HG03064 (cell line): Measurements from ENCODE around the gene TMEM222.

Experiments
- ATAC-seq: cut with Tn5 transposase; IDR thresholded peaks from one replicate; pipeline ENCODE4 v1.9.1; 2021; ENCODE audit warnings: low read depth; ENCODE audit not compliant: unreplicated experiment

TMEM222 gene

GRCh38 chr1:27357281-27358037 is 35.5 kb downstream of the TMEM222 start:
- ATAC-seq: no peak

- no peak for ATAC-seq
Observed at GRCh38 chr1:27358038-27358927, 36.3 kb downstream of the TMEM222 start.

DNA sequence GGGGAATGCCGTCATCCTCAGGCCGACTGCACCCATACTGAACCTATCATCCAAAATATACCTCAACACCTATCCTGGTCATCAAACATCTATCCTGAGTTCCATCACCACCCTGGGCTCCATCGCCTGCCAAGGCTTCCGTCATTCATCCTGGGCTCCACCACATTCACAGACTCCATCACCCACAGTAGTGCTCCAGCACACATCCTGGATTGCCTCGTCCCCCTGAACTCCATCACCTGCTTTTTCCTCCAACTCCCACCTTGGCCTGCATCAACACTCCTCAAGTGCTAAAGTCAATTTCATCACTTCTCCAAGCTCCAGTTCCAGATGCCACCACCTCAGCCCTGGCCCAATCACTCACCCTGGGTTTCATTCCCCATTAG is 37.0 kb downstream of the TMEM222 start:
- no peak for ATAC-seq

- no peak for ATAC-seq
Observed at GRCh38 chr1:27359822-27360158, 37.8 kb downstream of the TMEM222 start.

GRCh38 chr1:27360159-27361043 is 38.4 kb downstream of the TMEM222 start:
- ATAC-seq: no peak

- no peak for ATAC-seq
Observed at GRCh38 chr1:27361044-27361402, 39.1 kb downstream of the TMEM222 start.

- no peak for ATAC-seq
Observed at GRCh38 chr1:27361553-27361952, 39.6 kb downstream of the TMEM222 start.

DNA sequence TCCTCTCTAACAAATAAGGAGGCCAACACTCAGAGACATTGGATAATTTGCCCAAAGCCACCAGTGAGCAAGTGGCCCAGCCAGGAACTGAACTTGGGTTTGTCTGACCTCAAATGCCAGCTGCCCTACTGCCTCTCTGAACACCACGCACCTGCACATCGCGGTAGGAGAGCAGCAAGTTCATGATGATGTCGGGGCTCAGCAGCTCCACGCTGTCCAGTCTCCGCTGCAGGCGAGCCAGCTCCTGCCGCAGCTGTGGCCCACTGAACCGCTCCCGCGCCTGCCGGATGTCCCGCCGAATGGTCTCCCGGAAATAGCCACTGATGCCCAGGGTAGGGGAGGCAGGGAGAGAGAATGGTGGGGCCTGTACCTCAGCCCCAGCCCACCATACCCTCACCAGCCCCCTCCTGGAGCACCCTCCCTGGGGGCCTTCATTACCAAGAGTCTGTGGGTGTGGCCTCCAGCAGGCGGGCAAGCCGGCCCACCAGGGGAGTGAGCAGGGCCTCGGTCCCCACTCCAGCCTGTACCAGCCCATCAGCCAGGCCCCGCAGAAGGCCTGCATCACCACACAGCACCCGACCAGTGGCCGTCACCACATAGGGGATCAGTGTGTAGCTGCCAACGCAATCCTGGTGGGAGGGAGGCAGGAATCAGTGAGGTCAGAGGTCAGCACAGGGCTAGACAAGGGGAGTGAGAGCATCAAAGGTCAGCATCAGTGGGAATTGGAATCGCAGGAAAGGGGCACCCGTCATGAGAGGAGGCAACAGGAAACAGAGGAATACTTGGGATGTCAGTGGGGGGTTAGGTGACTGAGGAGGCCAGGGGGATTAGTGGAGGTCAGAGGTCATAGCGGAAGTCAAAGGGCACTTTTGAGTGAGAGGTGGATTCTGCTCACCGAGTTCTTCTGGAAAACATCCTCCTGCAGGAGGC is 42.1 kb downstream of the TMEM222 start:
- ATAC-seq: no peak

- ATAC-seq: no peak
Observed at GRCh38 chr1:27364696-27365371, 42.9 kb downstream of the TMEM222 start.

GRCh38 chr1:27365372-27366112 is 43.6 kb downstream of the TMEM222 start:
- ATAC-seq: no peak

DNA sequence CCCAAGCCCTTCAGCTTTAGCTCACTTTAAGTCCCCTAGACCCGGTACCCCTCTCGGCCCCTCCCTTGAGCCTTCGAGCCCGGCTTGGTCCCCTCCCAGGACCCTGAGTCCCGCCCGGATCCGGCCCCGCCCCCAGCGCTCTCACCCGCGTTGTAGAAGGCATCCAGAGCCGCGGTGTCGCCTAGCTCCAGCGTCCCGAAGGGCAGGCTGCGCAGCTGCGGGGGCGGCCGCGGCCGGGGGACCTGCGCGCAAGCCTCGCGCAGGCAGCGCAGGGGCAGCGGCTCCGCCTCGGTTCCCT is 44.1 kb downstream of the TMEM222 start:
- no peak for ATAC-seq

GRCh38 chr1:27366411-27367159 is 44.6 kb downstream of the TMEM222 start, which contains the start of gene MAP3K6:
MAP3K6 (minus strand) TSS chr1:27366961; CDS start chr1:27366597, 364 bp downstream.
- no peak for ATAC-seq

GRCh38 chr1:27367160-27367650 is 45.2 kb downstream of the TMEM222 start:
- no peak for ATAC-seq

DNA sequence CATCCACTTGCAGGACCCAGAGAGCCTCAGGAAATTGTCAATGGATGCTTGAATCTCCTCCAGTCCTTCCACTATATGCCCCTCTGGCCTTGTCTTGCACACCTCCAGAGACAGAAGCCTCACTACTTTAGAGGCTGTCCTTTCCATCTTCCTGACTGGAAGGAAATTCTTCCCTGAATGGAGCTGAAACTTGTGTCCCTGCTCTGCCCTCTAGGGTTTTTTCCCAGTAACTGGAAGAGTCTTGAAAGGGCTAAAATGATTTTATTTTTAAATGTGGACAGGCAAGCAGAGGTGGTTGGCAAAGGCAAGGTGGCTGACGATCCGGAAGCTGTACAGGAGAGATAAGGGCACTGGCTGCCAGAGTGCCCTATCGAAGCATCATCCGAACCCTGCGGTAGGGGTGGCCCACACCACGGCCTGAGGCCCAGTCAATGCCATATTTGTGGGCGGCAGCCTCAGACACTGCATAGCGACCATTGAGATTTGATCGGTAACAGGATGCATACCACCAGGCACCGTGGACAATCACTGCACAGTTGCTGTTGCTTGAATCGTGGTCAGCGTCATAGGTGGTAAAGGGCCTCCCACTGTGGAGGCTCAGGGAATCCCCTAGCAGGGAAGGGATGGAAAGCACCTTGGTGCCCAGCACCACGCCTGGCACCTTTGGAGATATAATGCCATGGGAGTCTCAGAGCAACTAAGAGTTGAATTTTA is 47.1 kb downstream of the TMEM222 start:
- ATAC-seq: no peak

- ATAC-seq: no peak
Observed at GRCh38 chr1:27372022-27372807, 50.3 kb downstream of the TMEM222 start.
